GM23338 (cell line): ENCODE measurements around the gene TGM2.

Experiments used
- CREB1 ChIP-seq: fragments of 250-450 bp; sonication (Bioruptor Pico); IDR thresholded peaks from 2 replicates; pipeline ENCODE4 v1.5.0; 2020; ENCODE audit warnings: low read depth, mild to moderate bottlenecking, moderate library complexity
- EZH2 ChIP-seq: fragments of 200-600 bp; sonication (generic); IDR thresholded peaks from one replicate; pipeline ENCODE4 v1.8.0; 2017; ENCODE audit warnings: antibody characterized with exemption, mild to moderate bottlenecking, low read depth; ENCODE audit not compliant: unreplicated experiment
- POLR2AphosphoS5 ChIP-seq: IDR thresholded peaks from 2 replicates; pipeline ENCODE4 v1.6.1; 2016; ENCODE audit warnings: antibody characterized with exemption, low read depth
- TF ChIP-seq, protein P1 (sequence below), 2 experiments: fragments of 200-600 bp in 1 of 2; sonication (generic) in 1 of 2; conservative IDR thresholded peaks; 2 replicates each; pipeline versions ENCODE4 v1.5.1 to v1.6.1; 2016 to 2017; ENCODE audit warnings: antibody characterized with exemption in 2 of 2, low read depth in 2 of 2, mild to moderate bottlenecking in 2 of 2, moderate library complexity in 1 of 2

DNA sequence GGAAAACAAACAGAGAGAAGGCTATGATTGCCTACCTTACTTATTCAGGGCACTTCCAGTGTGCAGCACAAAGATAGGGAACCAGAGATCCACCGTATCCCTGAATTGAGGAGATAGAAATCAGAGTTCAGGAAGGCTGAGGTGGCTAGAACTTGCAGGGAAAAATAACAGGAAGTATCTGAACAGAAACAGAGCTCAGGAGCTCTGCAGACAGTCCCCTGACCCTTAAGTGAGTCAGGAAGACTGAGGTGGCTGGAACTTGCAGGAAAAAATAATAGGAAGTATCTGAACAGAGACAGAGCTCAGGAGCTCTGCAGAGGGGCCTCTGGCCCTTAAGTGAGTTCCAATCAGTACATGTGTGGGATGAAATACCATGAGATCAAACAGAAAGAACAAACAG, 66.1 kb downstream of the TGM2 start:
- TF ChIP-seq, protein P1, sequence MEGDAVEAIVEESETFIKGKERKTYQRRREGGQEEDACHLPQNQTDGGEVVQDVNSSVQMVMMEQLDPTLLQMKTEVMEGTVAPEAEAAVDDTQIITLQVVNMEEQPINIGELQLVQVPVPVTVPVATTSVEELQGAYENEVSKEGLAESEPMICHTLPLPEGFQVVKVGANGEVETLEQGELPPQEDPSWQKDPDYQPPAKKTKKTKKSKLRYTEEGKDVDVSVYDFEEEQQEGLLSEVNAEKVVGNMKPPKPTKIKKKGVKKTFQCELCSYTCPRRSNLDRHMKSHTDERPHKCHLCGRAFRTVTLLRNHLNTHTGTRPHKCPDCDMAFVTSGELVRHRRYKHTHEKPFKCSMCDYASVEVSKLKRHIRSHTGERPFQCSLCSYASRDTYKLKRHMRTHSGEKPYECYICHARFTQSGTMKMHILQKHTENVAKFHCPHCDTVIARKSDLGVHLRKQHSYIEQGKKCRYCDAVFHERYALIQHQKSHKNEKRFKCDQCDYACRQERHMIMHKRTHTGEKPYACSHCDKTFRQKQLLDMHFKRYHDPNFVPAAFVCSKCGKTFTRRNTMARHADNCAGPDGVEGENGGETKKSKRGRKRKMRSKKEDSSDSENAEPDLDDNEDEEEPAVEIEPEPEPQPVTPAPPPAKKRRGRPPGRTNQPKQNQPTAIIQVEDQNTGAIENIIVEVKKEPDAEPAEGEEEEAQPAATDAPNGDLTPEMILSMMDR (conservative IDR thresholded peaks at IDR 0.05; ENCODE audit: low read depth in 2 of 2): no peak
- TF ChIP-seq POLR2AphosphoS5: no peak
- TF ChIP-seq EZH2: no peak
- no peak for TF ChIP-seq CREB1
